GM21619 (cell line): ENCODE measurements around the gene PABPC1L.

Experiments
- ATAC-seq: cut with Tn5 transposase; IDR thresholded peaks from one replicate; pipeline ENCODE4 v1.9.1; 2021; ENCODE audit not compliant: unreplicated experiment

PABPC1L gene

GRCh38 chr20:44900231-44900854, 9.5 kb upstream of the PABPC1L start:
- no peak for ATAC-seq

- ATAC-seq = no peak
Measured at GRCh38 chr20:44901974-44902373, 7.9 kb upstream of the PABPC1L start.

GRCh38 chr20:44904377-44904776, 5.5 kb upstream of the PABPC1L start:
- ATAC-seq = no peak

GRCh38 chr20:44908987-44909871, 631 bp upstream of the PABPC1L start:
- ATAC-seq = no peak

- ATAC-seq = no peak
Measured at GRCh38 chr20:44910690-44911262, 916 bp downstream of the PABPC1L start.

- ATAC-seq = no peak
Measured at GRCh38 chr20:44911264-44911921, 1.5 kb downstream of the PABPC1L start.

GRCh38 chr20:44912189-44912588, 2.3 kb downstream of the PABPC1L start:
- ATAC-seq = no peak

GRCh38 chr20:44914924-44915323, 5.1 kb downstream of the PABPC1L start:
- ATAC-seq = no peak

GRCh38 chr20:44916586-44916985, 6.7 kb downstream of the PABPC1L start:
- ATAC-seq = no peak

- no peak for ATAC-seq
Measured at GRCh38 chr20:44917399-44917798, 7.5 kb downstream of the PABPC1L start.

- ATAC-seq = no peak
Measured at GRCh38 chr20:44918342-44918741, 8.5 kb downstream of the PABPC1L start.

- no peak for ATAC-seq
Measured at GRCh38 chr20:44918761-44919160, 8.9 kb downstream of the PABPC1L start.

- ATAC-seq = no peak
Measured at GRCh38 chr20:44921447-44921846, 11.6 kb downstream of the PABPC1L start.

- no peak for ATAC-seq
Measured at GRCh38 chr20:44924541-44924940, 14.7 kb downstream of the PABPC1L start.

GRCh38 chr20:44928595-44928994, 18.7 kb downstream of the PABPC1L start:
- no peak for ATAC-seq

- no peak for ATAC-seq
Measured at GRCh38 chr20:44930517-44931168, 20.8 kb downstream of the PABPC1L start.

- ATAC-seq = no peak
Measured at GRCh38 chr20:44931911-44932310, 22.1 kb downstream of the PABPC1L start.

GRCh38 chr20:44932916-44933315, 23.1 kb downstream of the PABPC1L start:
- no peak for ATAC-seq

- no peak for ATAC-seq
Measured at GRCh38 chr20:44936510-44936909, 26.6 kb downstream of the PABPC1L start.

- ATAC-seq = no peak
Measured at GRCh38 chr20:44938637-44939036, 28.8 kb downstream of the PABPC1L start.

- ATAC-seq = no peak
Measured at GRCh38 chr20:44941120-44941691, 31.3 kb downstream of the PABPC1L start.
